ENCODE data around the gene PLCB2. TPM values are rescaled to one million over a fixed set of nuclear protein-coding genes. Genes with fewer than 3 reads are reported as not detected.

Gene PLCB2
- total RNA-seq, 1 donor from 2014 or later: 0.56 TPM

GRCh38 chr15:40349163-40349562 is 41.4 kb upstream of the PLCB2 start:
- no peak overlapping the region for H3K27ac Mint-ChIP-seq

DNA sequence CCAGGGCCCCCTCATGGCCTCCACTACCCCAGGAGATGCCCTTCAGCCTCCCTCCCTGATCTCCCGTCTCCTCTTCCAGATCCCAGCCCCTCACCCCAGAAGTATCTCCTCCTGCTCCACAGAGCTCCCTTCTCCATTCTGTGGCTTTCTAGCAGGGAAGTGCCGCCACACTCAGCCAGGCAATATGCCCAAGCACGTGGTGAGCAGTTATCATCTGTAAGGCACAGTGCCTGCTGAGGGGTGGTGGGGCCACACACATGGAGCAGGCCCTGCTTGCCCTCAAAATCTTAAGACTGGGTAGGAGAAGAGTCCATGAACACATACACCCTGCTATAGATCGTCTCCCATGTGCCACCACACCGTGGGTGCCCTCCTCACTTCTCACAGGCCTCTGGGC is 40.7 kb upstream of the PLCB2 start:
- no peak overlapping the region for H3K27ac Mint-ChIP-seq
- Histone ChIP-seq H3K36me3 (no peaks in the 10 kb centered on the region), H3F3A (ENCODE audit: low read depth) (no peaks in the 10 kb centered on the region), H3K4me1 (no peaks in the 10 kb centered on the region), H3K4me2 (no peak overlapping the region), H3K27ac (no peak overlapping the region), H3K79me2 (ENCODE audit: low read depth) (no peaks in the 10 kb centered on the region), H3K9ac (no peak overlapping the region), H2AFZ (replicated peaks) (no peak overlapping the region), H3K9me3 (ENCODE audit: low read depth) (no peaks in the 10 kb centered on the region), H4K20me1 (ENCODE audit: low read depth) (no peaks in the 10 kb centered on the region), H3K27me3 (no peaks in the 10 kb centered on the region), H3K4me3 (no peak overlapping the region)
- TF ChIP-seq EZH2phosphoT487 (IDR thresholded peaks at IDR 0.05) (no peak), EZH2 (IDR thresholded peaks at IDR 0.05) (no peak)
- TF ChIP-seq, protein P1, sequence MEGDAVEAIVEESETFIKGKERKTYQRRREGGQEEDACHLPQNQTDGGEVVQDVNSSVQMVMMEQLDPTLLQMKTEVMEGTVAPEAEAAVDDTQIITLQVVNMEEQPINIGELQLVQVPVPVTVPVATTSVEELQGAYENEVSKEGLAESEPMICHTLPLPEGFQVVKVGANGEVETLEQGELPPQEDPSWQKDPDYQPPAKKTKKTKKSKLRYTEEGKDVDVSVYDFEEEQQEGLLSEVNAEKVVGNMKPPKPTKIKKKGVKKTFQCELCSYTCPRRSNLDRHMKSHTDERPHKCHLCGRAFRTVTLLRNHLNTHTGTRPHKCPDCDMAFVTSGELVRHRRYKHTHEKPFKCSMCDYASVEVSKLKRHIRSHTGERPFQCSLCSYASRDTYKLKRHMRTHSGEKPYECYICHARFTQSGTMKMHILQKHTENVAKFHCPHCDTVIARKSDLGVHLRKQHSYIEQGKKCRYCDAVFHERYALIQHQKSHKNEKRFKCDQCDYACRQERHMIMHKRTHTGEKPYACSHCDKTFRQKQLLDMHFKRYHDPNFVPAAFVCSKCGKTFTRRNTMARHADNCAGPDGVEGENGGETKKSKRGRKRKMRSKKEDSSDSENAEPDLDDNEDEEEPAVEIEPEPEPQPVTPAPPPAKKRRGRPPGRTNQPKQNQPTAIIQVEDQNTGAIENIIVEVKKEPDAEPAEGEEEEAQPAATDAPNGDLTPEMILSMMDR (IDR thresholded peaks at IDR 0.05): no peak
- no peak overlapping the region for H3K4me3 Mint-ChIP-seq
- H3K4me1 Mint-ChIP-seq: peaks cover 9% of the 10 kb centered on the region
- no peak for DNase-seq (ENCODE audit: low spot score)
- no peaks in the 10 kb centered on the region for H3K36me3 Mint-ChIP-seq
- peaks cover 26% of the 10 kb centered on the region for H3K27me3 Mint-ChIP-seq (ENCODE audit: insufficient read depth, low read depth)
- no peaks in the 10 kb centered on the region for H3K9me3 Mint-ChIP-seq

More at GRCh38 chr15:40349163-40349562, 41.4 kb upstream of the PLCB2 start:
- Mint-ChIP-seq H3K36me3 (no peaks in the 10 kb centered on the region), H3K9me3 (no peaks in the 10 kb centered on the region), H3K27me3 (ENCODE audit: insufficient read depth, low read depth) (peaks cover 26% of the 10 kb centered on the region), H3K4me3 (no peak overlapping the region), H3K4me1 (peaks cover 15% of the 10 kb centered on the region)
- H3K4me1 ChIP-seq: peaks cover 2% of the 10 kb centered on the region
- H3K79me2 ChIP-seq (ENCODE audit: low read depth): no peaks in the 10 kb centered on the region
- no peak overlapping the region for H3K27ac ChIP-seq
- no peaks in the 10 kb centered on the region for H3K36me3 ChIP-seq
- no peaks in the 10 kb centered on the region for H3K27me3 ChIP-seq
- TF ChIP-seq, protein P1 (IDR thresholded peaks at IDR 0.05): no peak
- TF ChIP-seq EZH2phosphoT487 (IDR thresholded peaks at IDR 0.05): no peak
- no peak for TF ChIP-seq EZH2 (IDR thresholded peaks at IDR 0.05)
- no peak for DNase-seq (ENCODE audit: low spot score)
- no peak overlapping the region for H3K4me3 ChIP-seq
- no peak overlapping the region for H2AFZ ChIP-seq (replicated peaks)
- no peak overlapping the region for H3K4me2 ChIP-seq
- no peaks in the 10 kb centered on the region for H3F3A ChIP-seq (ENCODE audit: low read depth)
- no peaks in the 10 kb centered on the region for H4K20me1 ChIP-seq (ENCODE audit: low read depth)
- H3K9ac ChIP-seq: no peak overlapping the region
- H3K9me3 ChIP-seq (ENCODE audit: low read depth): no peaks in the 10 kb centered on the region

GRCh38 chr15:40347559-40348473 is 40.1 kb upstream of the PLCB2 start:
- Histone ChIP-seq H3K36me3 (no peaks in the 10 kb centered on the region), H3K4me1 (no peaks in the 10 kb centered on the region), H3K79me2 (ENCODE audit: low read depth) (no peaks in the 10 kb centered on the region), H3K4me3 (no peak overlapping the region), H3K9me3 (ENCODE audit: low read depth) (no peaks in the 10 kb centered on the region), H4K20me1 (ENCODE audit: low read depth) (no peaks in the 10 kb centered on the region), H3K4me2 (no peak overlapping the region), H2AFZ (replicated peaks) (no peak overlapping the region), H3F3A (ENCODE audit: low read depth) (no peaks in the 10 kb centered on the region), H3K27ac (no peak overlapping the region), H3K27me3 (no peaks in the 10 kb centered on the region), H3K9ac (no peak overlapping the region)
- Mint-ChIP-seq H3K4me3 (no peak overlapping the region), H3K4me1 (peaks cover 9% of the 10 kb centered on the region), H3K27ac (no peak overlapping the region), H3K27me3 (ENCODE audit: insufficient read depth, low read depth) (peaks cover 26% of the 10 kb centered on the region), H3K9me3 (no peaks in the 10 kb centered on the region), H3K36me3 (no peaks in the 10 kb centered on the region)
- DNase-seq (ENCODE audit: low spot score): no peak
- no peak for TF ChIP-seq EZH2 (IDR thresholded peaks at IDR 0.05)
- TF ChIP-seq, protein P1 (IDR thresholded peaks at IDR 0.05): no peak
- TF ChIP-seq EZH2phosphoT487 (IDR thresholded peaks at IDR 0.05): no peak

Measured in neural progenitor cell (in vitro differentiated cells).